ENCODE data around the gene PLA2G4E.

Gene PLA2G4E

GRCh38 chr15:42053010-42053409 is 32.2 kb upstream of the PLA2G4E start:
- DNase-seq = no peak

GRCh38 chr15:42050484-42051255 is 29.8 kb upstream of the PLA2G4E start:
- DNase-seq = no peak

GRCh38 chr15:42048821-42049200 is 28.0 kb upstream of the PLA2G4E start:
- DNase-seq = no peak

- no peak for DNase-seq
Measured at GRCh38 chr15:42048080-42048820, 27.4 kb upstream of the PLA2G4E start.

GRCh38 chr15:42046597-42046996 is 25.8 kb upstream of the PLA2G4E start:
- DNase-seq = no peak

- DNase-seq = no peak
Measured at GRCh38 chr15:42045211-42045615, 24.4 kb upstream of the PLA2G4E start.

- DNase-seq = no peak
Measured at GRCh38 chr15:42042602-42043400, 22.0 kb upstream of the PLA2G4E start.

- no peak for DNase-seq
Measured at GRCh38 chr15:42038401-42038800, 17.6 kb upstream of the PLA2G4E start.

GRCh38 chr15:42037656-42038055 is 16.8 kb upstream of the PLA2G4E start:
- no peak for DNase-seq

GRCh38 chr15:42036966-42037365 is 16.1 kb upstream of the PLA2G4E start:
- DNase-seq = no peak

GRCh38 chr15:42036112-42036905 is 15.5 kb upstream of the PLA2G4E start:
- DNase-seq = no peak

- DNase-seq = peak; percentile 29
Measured at GRCh38 chr15:42035435-42035761, 14.6 kb upstream of the PLA2G4E start.

GRCh38 chr15:42034628-42035434 is 14.0 kb upstream of the PLA2G4E start:
- no peak for DNase-seq

- DNase-seq = no peak
Measured at GRCh38 chr15:42033214-42033873, 12.5 kb upstream of the PLA2G4E start.

GRCh38 chr15:42032376-42033213 is 11.8 kb upstream of the PLA2G4E start:
- DNase-seq = no peak

- no peak for DNase-seq
Measured at GRCh38 chr15:42031198-42031915, 10.5 kb upstream of the PLA2G4E start.

- no peak for DNase-seq
Measured at GRCh38 chr15:42027521-42027920, 6.7 kb upstream of the PLA2G4E start.

GRCh38 chr15:42024303-42024702 is 3.5 kb upstream of the PLA2G4E start:
- DNase-seq = no peak

- DNase-seq = no peak
Measured at GRCh38 chr15:42021593-42021992, 751 bp upstream of the PLA2G4E start.

Data from fibroblast of skin of right quadriceps (primary cell).